ENCODE results near the gene MED27. TPM values are rescaled to one million over a fixed set of nuclear protein-coding genes. Genes with fewer than 3 reads are reported as not detected.

The MED27 gene
- total RNA-seq, 1 donor from 2014 or later = 21.3 TPM

DNA sequence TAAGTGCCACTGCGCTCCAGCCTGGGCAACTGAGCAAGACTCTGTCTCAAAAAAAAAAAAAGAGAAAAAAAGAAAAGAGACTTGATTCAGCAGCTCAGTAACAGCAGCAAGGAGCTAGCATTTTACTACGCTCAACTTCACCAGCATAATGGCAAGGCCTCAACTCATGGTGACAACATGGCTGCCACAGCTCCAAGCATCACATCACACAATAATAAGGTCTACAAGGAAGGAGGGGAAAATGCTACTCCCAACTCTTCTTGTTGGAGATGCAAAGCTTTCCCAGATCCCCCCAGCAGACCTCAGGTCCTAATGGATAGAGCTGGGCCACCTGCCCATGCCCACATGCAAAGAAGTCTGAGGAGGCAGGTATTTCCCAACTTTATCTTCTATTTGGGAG is 253.6 kb downstream of the MED27 start:
- no peak for DNase-seq (ENCODE audit: low read depth)
- H3K4me3 ChIP-seq (ENCODE audit: low read depth, low read length) = no peak overlapping the region
- TF ChIP-seq, protein P1, sequence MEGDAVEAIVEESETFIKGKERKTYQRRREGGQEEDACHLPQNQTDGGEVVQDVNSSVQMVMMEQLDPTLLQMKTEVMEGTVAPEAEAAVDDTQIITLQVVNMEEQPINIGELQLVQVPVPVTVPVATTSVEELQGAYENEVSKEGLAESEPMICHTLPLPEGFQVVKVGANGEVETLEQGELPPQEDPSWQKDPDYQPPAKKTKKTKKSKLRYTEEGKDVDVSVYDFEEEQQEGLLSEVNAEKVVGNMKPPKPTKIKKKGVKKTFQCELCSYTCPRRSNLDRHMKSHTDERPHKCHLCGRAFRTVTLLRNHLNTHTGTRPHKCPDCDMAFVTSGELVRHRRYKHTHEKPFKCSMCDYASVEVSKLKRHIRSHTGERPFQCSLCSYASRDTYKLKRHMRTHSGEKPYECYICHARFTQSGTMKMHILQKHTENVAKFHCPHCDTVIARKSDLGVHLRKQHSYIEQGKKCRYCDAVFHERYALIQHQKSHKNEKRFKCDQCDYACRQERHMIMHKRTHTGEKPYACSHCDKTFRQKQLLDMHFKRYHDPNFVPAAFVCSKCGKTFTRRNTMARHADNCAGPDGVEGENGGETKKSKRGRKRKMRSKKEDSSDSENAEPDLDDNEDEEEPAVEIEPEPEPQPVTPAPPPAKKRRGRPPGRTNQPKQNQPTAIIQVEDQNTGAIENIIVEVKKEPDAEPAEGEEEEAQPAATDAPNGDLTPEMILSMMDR (conservative IDR thresholded peaks at IDR 0.05; ENCODE audit: low read depth, low read length) = no peak

DNA sequence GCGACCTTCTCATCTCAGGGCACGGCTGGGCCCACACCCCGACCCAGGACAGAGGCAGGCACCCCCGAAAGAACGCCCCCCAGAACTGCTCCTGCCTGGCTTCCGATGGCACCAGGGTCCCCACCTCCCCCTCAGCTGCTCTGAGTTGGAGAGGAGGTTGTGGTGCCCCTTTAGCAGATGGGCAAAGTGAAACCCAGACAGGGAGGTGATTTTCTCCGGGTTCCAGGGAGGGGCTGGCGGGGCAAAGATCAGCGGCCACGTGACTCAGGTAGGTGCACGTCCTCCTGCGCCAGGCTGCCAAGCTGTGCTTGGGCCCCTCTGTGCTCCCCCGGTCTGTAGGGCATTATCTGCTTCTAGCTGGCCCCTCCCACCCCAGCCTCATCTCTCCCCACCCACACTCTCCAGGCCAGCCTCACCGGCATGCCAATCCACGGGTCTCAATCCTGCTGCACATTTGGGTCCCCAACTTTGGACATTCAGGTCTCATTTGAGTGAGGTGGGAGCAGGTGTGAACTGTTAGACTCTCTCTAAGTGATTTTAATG is 254.6 kb downstream of the MED27 start:
- H3K4me3 ChIP-seq (ENCODE audit: low read depth, low read length) = no peak overlapping the region
- no peak for DNase-seq (ENCODE audit: low read depth)
- TF ChIP-seq, protein P1 (conservative IDR thresholded peaks at IDR 0.05; ENCODE audit: low read depth, low read length) = no peak

DNA sequence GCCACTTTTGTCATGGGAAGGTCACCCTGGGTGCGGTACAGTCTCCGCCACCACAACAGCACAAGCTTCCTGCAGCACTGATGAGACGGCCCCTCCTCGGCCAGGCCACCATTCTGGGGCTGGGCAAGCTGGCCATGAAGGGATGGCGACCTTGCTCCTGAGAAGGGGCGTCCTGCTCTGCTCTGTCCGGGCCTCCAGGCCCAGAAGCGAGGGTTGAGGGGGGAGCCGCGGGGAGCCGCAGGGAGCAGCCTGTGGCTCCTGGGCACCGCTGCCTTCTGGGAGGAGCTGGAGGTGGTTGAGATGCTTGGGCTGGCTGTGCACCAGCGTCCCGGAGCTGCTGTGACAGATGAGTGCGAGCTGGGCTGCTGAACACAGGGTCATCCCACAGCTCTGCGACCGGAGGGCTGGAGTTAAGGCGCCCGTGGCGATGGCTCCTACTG is 255.5 kb downstream of the MED27 start:
- DNase-seq (ENCODE audit: low read depth) = no peak
- no peak overlapping the region for H3K4me3 ChIP-seq (ENCODE audit: low read depth, low read length)
- TF ChIP-seq, protein P1 (conservative IDR thresholded peaks at IDR 0.05; ENCODE audit: low read depth, low read length) = no peak

DNA sequence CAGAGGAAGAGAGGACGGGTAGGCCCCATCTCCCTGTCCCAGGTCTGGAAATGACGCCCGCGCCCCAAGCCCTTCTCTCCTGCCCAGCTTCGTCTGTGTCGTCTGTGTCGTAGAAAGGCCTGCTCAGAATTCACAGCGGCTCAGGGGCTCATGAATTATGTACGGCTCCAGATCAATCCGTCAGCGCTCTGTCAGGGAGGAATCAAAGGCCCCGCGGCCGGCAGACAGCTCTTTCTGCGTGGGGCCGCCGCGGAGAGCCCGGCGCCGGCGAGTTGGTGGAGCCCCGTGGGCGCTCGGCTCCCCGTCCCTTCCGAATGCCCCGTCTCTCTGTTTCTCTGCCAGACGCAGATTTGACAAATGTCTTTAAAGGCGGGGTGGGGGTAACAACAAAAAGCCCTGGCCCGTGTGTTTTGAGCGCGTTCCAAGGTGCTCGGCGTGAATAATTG is 255.9 kb downstream of the MED27 start:
- DNase-seq (ENCODE audit: low read depth) = no peak
- H3K4me3 ChIP-seq (ENCODE audit: low read depth, low read length) = no peak overlapping the region
- TF ChIP-seq, protein P1 (conservative IDR thresholded peaks at IDR 0.05; ENCODE audit: low read depth, low read length) = no peak

DNA sequence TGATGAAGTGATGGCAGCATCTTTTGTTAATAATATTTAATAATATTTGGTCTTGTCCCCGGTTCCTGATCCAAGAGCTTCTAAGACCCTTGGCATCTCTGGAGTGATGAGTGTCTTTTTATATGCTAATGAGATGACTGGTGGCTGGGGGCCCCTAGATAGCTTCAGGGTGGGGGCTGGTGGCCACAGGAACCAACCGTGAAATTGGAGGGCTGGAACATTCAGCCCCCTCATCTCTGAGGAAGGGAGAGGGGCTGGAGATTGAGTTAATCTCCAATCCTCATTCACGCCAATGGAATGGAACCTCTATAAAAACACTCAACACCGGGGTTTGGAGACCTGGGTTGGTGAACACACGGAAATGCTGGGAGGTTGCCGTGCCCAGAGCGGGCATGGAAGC is 261.6 kb downstream of the MED27 start:
- TF ChIP-seq, protein P1 (conservative IDR thresholded peaks at IDR 0.05; ENCODE audit: low read depth, low read length) = no peak
- H3K4me3 ChIP-seq (ENCODE audit: low read depth, low read length) = no peak overlapping the region
- DNase-seq (ENCODE audit: low read depth) = no peak

DNA sequence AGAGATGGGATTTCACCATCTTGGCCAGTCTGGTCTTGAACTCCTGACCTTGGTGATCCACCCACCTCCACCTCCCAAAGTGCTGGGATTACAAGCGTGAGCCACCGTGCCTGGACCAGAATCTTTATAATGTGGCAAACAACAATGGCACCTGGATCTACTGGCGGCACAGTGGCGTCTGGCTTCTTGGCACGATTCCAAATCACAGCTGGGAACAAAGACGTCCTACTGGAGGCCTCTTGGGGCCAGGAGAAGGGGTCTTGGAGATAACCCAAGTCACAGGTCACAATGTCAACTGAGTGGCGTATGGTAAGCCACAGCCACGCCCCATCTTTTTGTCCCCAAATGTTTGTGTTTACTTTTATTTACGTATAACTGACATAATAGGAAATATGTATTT is 262.0 kb downstream of the MED27 start:
- no peak overlapping the region for H3K4me3 ChIP-seq (ENCODE audit: low read depth, low read length)
- TF ChIP-seq, protein P1 (conservative IDR thresholded peaks at IDR 0.05; ENCODE audit: low read depth, low read length) = no peak
- no peak for DNase-seq (ENCODE audit: low read depth)

DNA sequence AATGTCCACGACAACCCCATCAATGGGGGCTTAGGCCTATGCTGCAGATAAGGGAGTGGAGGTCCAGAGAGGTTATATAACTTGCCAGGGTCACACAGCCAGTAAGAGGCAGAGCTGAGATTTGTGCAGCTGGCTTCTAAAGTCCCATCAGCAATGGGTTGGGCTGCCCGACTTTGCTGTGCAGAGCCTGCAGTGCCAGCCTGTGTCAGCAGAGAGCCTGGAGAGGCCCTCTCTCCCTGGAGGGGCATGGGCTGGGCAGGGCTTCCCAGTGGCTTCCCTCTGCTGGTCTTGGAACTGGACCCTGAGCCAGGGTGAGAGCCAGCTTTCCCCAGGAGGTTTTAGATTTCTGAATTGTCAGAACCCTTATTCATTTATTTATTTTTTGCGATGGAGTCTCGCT is 262.6 kb downstream of the MED27 start:
- TF ChIP-seq, protein P1 (conservative IDR thresholded peaks at IDR 0.05; ENCODE audit: low read depth, low read length) = no peak
- no peak overlapping the region for H3K4me3 ChIP-seq (ENCODE audit: low read depth, low read length)
- DNase-seq (ENCODE audit: low read depth) = no peak
